GM12864 (cell line): Measurements from ENCODE around the gene ABCC10.

Experiments used
- DNase-seq: peaks from one replicate; pipeline ENCODE4 v3.0.0-alpha.2; 2011; ENCODE audit warnings: low read depth
- H3K4me3 ChIP-seq: 2 replicates; pipeline ENCODE4 v1.5.1; 2011; ENCODE audit warnings: mild to moderate bottlenecking, low read depth, low read length, control low read depth
- TF ChIP-seq, protein P1 (sequence below): IDR thresholded peaks from 2 replicates; pipeline ENCODE4 v1.5.1; 2011; ENCODE audit warnings: low read depth, mild to moderate bottlenecking, moderate library complexity, low read length, control low read depth, inconsistent platforms; ENCODE audit errors: missing control alignments

Gene ABCC10

DNA sequence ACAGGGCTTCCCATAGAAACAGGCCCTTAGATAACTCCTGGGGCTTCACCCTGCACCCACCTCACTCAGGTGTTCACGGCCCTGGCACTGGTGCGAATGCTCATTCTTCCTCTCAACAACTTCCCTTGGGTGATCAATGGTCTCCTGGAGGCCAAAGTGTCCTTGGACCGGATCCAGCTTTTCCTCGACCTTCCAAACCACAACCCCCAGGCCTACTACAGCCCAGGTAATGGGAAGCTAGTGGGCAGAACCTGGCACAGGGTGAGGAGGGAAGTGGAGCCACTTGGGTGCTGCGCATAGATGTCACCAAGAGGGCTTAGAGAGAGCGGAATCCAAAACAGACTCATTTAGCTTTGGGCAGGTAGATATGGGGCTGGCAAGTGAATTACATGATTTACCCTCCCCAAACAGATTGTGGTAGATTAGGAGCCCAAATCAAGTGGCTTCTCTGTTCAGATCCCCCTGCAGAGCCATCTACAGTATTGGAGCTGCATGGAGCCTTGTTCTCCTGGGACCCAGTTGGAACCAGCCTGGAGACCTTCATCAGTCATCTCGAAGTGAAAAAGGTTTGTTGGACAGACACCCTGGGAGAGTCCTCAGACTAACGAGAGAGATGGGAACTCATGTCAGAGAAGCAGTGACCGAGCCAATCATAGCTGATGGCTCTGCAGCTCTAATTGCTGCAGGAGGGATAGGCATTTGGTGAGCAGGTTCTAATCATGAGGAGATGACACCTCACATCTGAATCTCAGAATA lies 8.5 kb downstream of the ABCC10 start:
- H3K4me3 ChIP-seq: no peak overlapping the region
- TF ChIP-seq, protein P1, sequence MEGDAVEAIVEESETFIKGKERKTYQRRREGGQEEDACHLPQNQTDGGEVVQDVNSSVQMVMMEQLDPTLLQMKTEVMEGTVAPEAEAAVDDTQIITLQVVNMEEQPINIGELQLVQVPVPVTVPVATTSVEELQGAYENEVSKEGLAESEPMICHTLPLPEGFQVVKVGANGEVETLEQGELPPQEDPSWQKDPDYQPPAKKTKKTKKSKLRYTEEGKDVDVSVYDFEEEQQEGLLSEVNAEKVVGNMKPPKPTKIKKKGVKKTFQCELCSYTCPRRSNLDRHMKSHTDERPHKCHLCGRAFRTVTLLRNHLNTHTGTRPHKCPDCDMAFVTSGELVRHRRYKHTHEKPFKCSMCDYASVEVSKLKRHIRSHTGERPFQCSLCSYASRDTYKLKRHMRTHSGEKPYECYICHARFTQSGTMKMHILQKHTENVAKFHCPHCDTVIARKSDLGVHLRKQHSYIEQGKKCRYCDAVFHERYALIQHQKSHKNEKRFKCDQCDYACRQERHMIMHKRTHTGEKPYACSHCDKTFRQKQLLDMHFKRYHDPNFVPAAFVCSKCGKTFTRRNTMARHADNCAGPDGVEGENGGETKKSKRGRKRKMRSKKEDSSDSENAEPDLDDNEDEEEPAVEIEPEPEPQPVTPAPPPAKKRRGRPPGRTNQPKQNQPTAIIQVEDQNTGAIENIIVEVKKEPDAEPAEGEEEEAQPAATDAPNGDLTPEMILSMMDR: no peak
- DNase-seq: no peak

DNA sequence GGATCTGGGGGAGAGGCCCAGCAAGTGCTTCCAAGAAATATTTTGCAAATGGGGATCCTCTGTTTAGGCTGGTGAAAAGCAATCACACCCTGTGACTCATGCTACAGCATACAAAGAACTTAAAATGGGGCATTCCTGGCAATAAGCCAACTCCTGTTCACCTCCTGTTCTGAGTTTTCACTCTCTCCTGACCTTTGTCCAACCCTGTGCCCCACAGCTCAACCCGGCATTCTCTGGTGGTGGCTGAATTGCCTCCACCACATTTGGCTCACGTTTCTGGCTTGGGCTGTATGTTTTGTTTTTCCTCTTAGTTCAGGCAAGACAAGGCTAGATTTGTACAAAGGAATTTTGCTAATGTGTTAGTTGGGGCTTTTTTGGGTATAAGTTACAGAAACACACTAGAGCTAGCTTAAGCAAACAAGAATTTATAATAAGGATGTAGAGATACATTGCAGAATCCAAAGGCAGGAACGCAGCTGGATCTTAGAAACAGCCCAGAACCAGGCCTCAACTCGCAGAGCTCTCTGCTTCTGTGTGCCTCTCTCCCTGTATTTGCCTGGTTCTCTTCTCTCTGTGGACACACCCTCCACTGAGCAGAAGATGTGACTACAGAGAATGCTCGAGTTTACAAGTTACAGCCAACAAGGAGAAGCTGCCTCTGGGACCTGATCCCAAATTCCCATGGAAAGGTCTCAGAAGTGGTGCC lies 9.4 kb downstream of the ABCC10 start:
- TF ChIP-seq, protein P1: no peak

DNA sequence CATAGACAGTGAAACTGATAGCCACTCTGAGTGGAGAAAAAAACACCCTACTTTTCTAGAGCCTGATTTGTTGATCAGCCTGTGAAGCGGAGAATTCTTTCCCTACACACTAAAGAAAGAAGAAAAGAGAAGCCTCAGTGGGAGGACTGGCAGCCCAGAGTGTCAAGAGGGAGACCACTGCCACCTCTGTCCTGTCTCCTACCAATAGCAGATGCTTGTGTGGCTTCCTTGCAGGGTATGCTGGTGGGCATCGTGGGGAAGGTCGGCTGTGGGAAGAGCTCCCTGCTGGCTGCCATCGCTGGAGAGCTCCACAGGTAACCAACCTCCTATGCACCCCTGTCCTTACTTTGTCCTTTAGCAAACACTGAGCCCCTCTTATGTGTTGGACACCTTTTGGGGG lies 10.4 kb downstream of the ABCC10 start:
- TF ChIP-seq, protein P1: no peak
- no peak for DNase-seq
- H3K4me3 ChIP-seq: no peak overlapping the region

More for the DNA sequence above, 9.4 kb downstream of the ABCC10 start:
- H3K4me3 ChIP-seq: no peak overlapping the region
- DNase-seq: no peak

DNA sequence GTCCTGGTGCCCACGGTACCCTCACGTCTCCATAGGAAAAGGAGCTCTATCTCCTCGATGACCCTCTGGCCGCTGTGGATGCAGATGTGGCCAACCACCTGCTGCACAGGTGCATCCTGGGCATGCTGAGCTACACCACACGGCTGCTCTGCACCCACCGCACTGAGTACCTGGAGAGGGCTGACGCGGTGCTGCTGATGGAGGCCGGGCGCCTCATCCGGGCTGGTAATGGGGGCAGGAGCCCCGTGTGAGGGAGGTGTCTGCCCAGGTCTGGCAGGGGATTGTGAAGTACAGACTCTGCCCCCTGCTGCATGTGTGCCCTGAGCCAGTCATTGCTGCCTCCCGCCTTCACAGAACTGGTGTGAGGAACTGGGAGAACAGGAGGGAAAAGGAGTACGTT lies 15.6 kb downstream of the ABCC10 start:
- no peak overlapping the region for H3K4me3 ChIP-seq
- TF ChIP-seq, protein P1: no peak
- no peak for DNase-seq

DNA sequence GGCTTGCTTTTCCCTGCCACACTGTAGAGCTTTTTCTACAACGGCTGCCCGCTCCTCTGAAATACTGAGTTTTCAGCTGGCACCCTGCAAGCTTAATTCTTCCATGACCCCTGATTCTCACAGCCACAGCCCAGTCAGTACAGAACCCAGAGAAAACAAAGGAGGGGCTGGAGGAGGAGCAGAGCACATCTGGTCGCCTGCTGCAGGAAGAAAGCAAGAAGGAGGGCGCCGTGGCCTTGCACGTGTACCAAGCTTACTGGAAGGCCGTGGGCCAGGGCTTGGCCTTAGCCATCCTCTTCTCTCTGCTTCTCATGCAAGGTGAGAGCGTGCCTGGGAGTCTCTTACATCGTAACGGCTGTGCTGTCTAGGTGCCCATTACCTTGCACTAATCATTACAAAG lies 16.7 kb downstream of the ABCC10 start:
- TF ChIP-seq, protein P1: no peak
- no peak for DNase-seq
- H3K4me3 ChIP-seq: no peak overlapping the region

DNA sequence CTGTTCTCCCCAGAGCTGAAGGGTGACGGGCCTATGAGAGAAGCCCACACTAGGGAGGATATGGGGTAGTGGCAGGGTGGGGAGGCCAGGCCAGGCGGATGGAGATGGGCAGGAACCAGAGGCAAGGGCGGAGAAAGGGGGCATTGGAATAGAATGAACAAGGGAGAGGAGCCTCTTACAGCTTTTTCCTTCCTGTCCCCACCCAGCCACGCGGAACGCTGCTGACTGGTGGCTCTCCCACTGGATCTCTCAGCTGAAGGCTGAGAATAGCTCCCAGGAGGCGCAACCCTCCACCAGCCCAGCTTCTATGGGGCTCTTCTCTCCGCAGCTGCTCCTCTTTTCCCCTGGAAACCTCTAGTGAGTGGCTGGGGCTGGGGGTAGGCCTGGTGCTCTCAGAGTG lies 17.2 kb downstream of the ABCC10 start:
- TF ChIP-seq, protein P1: no peak
- DNase-seq: no peak
- H3K4me3 ChIP-seq: no peak overlapping the region
